ENCODE data around the gene GGACT.

DNA sequence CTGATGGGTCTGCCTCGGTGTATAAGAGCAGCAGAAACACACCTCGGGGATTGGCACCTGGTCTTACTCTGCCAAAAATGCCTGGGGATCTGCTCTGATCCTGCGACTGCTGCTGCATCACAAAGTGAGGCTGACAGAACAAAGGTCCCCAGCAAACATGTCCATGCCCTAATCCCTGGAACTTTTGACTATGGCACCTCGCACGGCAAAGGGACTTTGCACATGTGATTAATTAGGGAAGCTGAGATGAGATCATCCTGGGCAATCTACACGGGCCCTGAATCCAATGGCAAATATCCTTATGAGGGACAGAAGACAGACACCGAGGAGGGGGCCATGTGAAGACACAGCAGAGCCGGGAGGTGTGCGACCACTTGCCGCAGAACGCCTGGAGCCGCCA, 8.5 kb downstream of the GGACT start:
- TF ChIP-seq, protein P1, sequence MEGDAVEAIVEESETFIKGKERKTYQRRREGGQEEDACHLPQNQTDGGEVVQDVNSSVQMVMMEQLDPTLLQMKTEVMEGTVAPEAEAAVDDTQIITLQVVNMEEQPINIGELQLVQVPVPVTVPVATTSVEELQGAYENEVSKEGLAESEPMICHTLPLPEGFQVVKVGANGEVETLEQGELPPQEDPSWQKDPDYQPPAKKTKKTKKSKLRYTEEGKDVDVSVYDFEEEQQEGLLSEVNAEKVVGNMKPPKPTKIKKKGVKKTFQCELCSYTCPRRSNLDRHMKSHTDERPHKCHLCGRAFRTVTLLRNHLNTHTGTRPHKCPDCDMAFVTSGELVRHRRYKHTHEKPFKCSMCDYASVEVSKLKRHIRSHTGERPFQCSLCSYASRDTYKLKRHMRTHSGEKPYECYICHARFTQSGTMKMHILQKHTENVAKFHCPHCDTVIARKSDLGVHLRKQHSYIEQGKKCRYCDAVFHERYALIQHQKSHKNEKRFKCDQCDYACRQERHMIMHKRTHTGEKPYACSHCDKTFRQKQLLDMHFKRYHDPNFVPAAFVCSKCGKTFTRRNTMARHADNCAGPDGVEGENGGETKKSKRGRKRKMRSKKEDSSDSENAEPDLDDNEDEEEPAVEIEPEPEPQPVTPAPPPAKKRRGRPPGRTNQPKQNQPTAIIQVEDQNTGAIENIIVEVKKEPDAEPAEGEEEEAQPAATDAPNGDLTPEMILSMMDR (IDR thresholded peaks at IDR 0.05): no peak
- TF ChIP-seq POLR2A (IDR thresholded peaks at IDR 0.05): no peak

Data from thyroid gland (tissue), 4 donors.